ENCODE data around the gene NAV1. TPM values are rescaled to one million over a fixed set of nuclear protein-coding genes. Genes with fewer than 3 reads are reported as not detected.

Gene NAV1
- total and polyA plus RNA-seq, 2 experiments from 2014 or later, result 75.6 to 79.0 TPM

DNA sequence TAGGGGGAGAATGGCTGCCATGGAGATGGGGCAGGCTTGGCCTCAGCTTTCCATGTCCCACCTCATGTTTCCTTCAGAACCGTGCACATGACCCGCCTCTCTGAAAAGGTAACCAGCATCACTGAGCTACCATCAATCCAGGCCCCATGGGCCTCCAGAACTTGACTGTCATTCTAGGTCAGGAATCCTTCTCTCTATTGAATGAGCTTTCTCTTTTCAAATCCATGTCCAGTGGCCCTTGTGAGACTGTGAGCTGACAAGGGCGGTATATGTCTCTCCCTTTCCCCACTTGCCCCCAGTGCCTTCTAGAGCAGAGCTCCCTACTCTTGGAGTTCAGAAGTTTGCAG is 36.4 kb upstream of the NAV1 start:
- no peaks in the 10 kb centered on the region for H4K20me1 ChIP-seq (ENCODE audit: insufficient read depth)

DNA sequence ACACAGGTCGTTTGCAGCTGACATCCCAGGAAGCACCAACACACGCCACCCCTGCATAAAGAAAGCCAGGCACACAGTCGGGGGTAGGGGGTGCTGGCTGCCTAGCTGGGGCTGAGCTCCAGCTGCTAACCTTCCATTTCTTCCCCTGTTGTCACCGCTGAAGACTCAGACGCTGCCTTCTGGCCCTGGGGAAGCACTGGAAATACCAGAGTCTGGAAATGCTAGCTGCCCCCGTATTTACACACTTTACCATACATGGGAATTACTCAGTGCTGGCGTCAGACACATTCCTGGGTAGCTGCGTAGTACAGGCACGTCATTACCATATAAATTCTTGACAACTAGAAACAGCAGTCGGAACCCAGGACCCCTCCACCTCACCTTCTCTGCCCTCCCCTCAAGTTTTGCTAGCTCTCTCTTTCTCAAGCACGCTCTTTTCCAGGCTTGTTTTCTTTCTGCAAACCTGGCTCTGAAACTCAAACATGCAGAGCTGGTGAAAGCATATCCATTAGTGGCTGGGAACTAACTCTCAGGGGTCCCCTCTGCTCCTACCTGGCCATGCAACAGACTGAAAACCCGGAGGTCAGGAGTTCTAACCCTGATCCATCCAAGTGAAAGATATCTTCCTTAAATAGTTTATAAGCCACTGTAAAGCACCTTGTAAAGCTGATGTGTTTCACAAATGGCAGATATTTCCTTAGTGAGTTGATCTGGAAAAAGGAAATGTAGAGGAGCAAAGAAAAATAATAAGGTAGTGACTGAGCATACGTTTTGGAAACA is 35.3 kb upstream of the NAV1 start:
- in situ Hi-C loops (cut with MboI), result no loop called here
- H3K27ac ChIP-seq, result peak overlapping the region; percentile 97
- peaks cover 63% of the 10 kb centered on the region for H3K4me1 ChIP-seq (ENCODE audit: insufficient read depth)
- no peaks in the 10 kb centered on the region for H3K36me3 ChIP-seq (ENCODE audit: low read depth)
- DNase-seq, result peak; percentile 97
- peaks cover 88% of the 10 kb centered on the region for H3K79me2 ChIP-seq (ENCODE audit: insufficient read depth)
- H3K9ac ChIP-seq, result peak overlapping the region; percentile 93
- H3K4me2 ChIP-seq (ENCODE audit: unreplicated experiment), result peak overlapping the region; percentile 100
- H3K9me3 ChIP-seq (ENCODE audit: low read depth), result no peaks in the 10 kb centered on the region
- peaks cover 59% of the 10 kb centered on the region for H3F3A ChIP-seq (ENCODE audit: insufficient read depth)
- no peaks in the 10 kb centered on the region for H3K27me3 ChIP-seq (replicated peaks; ENCODE audit: insufficient read depth)
- no peaks in the 10 kb centered on the region for H3K9me2 ChIP-seq (ENCODE audit: insufficient read depth)
- peak overlapping the region; percentile 96 for H3K4me3 ChIP-seq
- H4K20me1 ChIP-seq (ENCODE audit: insufficient read depth), result no peaks in the 10 kb centered on the region
- H2AFZ ChIP-seq, result no peak overlapping the region
- WGBS, 2 experiments (ENCODE audit: low coverage in 1 of 2, low lambda C conversion rate in 2 of 2, missing lambda C conversion rate in 2 of 2), result 20 to 25% methylated on average over 13 of the region's 13 CpGs
- no peak for TF ChIP-seq EZH2 (IDR thresholded peaks at IDR 0.05; ENCODE audit: insufficient read depth, poor library complexity, severe bottlenecking)
- no peak for TF ChIP-seq EZH2phosphoT487 (IDR thresholded peaks at IDR 0.05; ENCODE audit: insufficient read depth, low read depth)

More for the DNA sequence above, 36.4 kb upstream of the NAV1 start:
- Histone ChIP-seq H3K9me2 (ENCODE audit: insufficient read depth) (no peaks in the 10 kb centered on the region), H3K4me2 (ENCODE audit: unreplicated experiment) (peak overlapping the region; percentile 100), H3K4me1 (ENCODE audit: insufficient read depth) (peaks cover 58% of the 10 kb centered on the region), H3K9ac (peak overlapping the region; percentile 93), H2AFZ (no peak overlapping the region), H3K27ac (peak overlapping the region; percentile 97), H3F3A (ENCODE audit: insufficient read depth) (peaks cover 52% of the 10 kb centered on the region), H3K4me3 (no peak overlapping the region), H3K9me3 (ENCODE audit: low read depth) (no peaks in the 10 kb centered on the region), H3K36me3 (ENCODE audit: low read depth) (peaks cover 5% of the 10 kb centered on the region; the same call in 1 of the 2 replicates), H3K79me2 (ENCODE audit: insufficient read depth) (peaks cover 97% of the 10 kb centered on the region), H3K27me3 (replicated peaks; ENCODE audit: insufficient read depth) (no peaks in the 10 kb centered on the region)
- peak; percentile 0 for DNase-seq
- in situ Hi-C loops (cut with MboI), result no loop called here
- TF ChIP-seq EZH2phosphoT487 (IDR thresholded peaks at IDR 0.05; ENCODE audit: insufficient read depth, low read depth) (no peak), EZH2 (IDR thresholded peaks at IDR 0.05; ENCODE audit: insufficient read depth, poor library complexity, severe bottlenecking) (no peak)
- 84 to 89% methylated on average over 3 of the region's 3 CpGs for WGBS, 2 experiments (ENCODE audit: low coverage in 1 of 2, low lambda C conversion rate in 2 of 2, missing lambda C conversion rate in 2 of 2)

DNA sequence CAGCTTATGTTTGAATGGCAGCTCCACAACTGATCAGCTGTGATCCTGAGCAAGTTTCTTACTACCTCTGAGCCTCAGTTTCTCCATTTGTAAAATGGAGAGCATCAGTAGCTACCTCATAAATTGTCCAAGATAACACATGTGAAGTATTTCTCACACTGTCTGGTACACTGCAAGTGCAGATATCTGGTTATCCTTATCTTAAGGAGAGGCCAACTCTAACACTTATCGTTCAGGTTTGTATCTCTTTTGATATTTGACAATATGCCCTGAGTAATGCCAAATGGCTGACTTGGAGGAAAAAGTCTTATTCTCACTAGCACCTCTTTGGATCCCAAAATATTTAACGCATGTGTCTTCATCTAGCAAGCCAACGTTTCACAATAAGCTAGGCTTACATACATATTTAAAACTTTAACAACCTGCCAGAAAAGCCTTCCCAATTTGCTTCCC is 34.7 kb upstream of the NAV1 start:
- H4K20me1 ChIP-seq (ENCODE audit: insufficient read depth), result no peaks in the 10 kb centered on the region
- H3K36me3 ChIP-seq (ENCODE audit: low read depth), result no peaks in the 10 kb centered on the region
- no peak overlapping the region for H2AFZ ChIP-seq
- peak; percentile 60 for DNase-seq
- TF ChIP-seq EZH2phosphoT487 (IDR thresholded peaks at IDR 0.05; ENCODE audit: insufficient read depth, low read depth) (no peak), EZH2 (IDR thresholded peaks at IDR 0.05; ENCODE audit: insufficient read depth, poor library complexity, severe bottlenecking) (no peak)
- WGBS, 2 experiments (ENCODE audit: low coverage in 1 of 2, low lambda C conversion rate in 2 of 2, missing lambda C conversion rate in 2 of 2), result 62 to 64% methylated on average over 3 of the region's 3 CpGs
- peak overlapping the region; percentile 97 for H3K27ac ChIP-seq
- H3K9ac ChIP-seq, result peak overlapping the region; percentile 93
- in situ Hi-C loops (cut with MboI), result no loop called here
- H3K27me3 ChIP-seq (replicated peaks; ENCODE audit: insufficient read depth), result no peaks in the 10 kb centered on the region
- peaks cover 82% of the 10 kb centered on the region for H3K79me2 ChIP-seq (ENCODE audit: insufficient read depth)
- no peaks in the 10 kb centered on the region for H3K9me2 ChIP-seq (ENCODE audit: insufficient read depth)
- H3F3A ChIP-seq (ENCODE audit: insufficient read depth), result peaks cover 66% of the 10 kb centered on the region
- no peaks in the 10 kb centered on the region for H3K9me3 ChIP-seq (ENCODE audit: low read depth)
- peak overlapping the region; percentile 100 for H3K4me2 ChIP-seq (ENCODE audit: unreplicated experiment)
- peak overlapping the region; percentile 96 for H3K4me3 ChIP-seq
- peaks cover 66% of the 10 kb centered on the region for H3K4me1 ChIP-seq (ENCODE audit: insufficient read depth)

DNA sequence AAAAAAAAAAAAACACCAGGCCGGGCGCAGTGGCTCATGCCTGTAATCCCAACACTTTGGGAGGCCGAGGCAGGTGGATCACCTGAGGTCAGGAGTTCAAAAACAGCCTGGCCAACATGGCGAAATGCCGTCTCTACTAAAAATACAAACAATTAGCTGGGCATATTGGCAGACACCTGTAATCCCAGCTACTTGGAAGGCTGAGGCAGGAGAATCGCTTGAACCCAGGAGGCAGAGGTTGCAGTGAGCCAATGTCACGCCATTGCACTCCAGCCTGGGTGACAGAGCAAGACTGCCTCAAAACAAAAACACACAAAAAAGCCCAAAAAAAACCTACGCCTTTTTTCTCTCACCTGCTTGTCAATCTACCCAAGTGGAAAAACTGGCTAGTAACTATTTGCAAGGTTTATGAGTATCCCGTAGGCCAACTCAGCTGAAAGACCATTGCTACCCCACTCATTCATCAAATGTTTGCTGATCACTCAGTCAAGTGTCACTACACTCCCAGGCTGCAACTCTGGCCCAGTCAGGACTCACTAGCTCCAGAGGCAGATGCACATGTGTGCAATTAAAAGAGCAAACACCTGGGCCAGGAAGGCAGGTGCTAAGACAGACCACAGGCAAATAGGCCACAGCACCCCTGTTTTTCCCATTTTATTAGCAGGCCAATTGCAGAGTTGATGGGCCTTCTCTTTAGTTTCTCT is 34.0 kb upstream of the NAV1 start:
- Histone ChIP-seq H3K4me1 (ENCODE audit: insufficient read depth) (peaks cover 65% of the 10 kb centered on the region), H3K4me2 (ENCODE audit: unreplicated experiment) (peak overlapping the region; percentile 100), H3K27ac (peak overlapping the region; percentile 97), H3K4me3 (peak overlapping the region; percentile 96), H3K36me3 (ENCODE audit: low read depth) (no peaks in the 10 kb centered on the region), H3K9me3 (ENCODE audit: low read depth) (no peaks in the 10 kb centered on the region), H3K79me2 (ENCODE audit: insufficient read depth) (peaks cover 74% of the 10 kb centered on the region), H3K27me3 (replicated peaks; ENCODE audit: insufficient read depth) (no peaks in the 10 kb centered on the region), H2AFZ (no peak overlapping the region), H3K9ac (peak overlapping the region; percentile 93), H3F3A (ENCODE audit: insufficient read depth) (peaks cover 71% of the 10 kb centered on the region), H4K20me1 (ENCODE audit: insufficient read depth) (no peaks in the 10 kb centered on the region), H3K9me2 (ENCODE audit: insufficient read depth) (no peaks in the 10 kb centered on the region)
- no peak for DNase-seq
- WGBS, 2 experiments (ENCODE audit: low coverage in 1 of 2, low lambda C conversion rate in 2 of 2, missing lambda C conversion rate in 2 of 2), result 89 to 92% methylated on average over 9 of the region's 9 CpGs
- in situ Hi-C loops (cut with MboI), result no loop called here
- TF ChIP-seq EZH2 (IDR thresholded peaks at IDR 0.05; ENCODE audit: insufficient read depth, poor library complexity, severe bottlenecking) (no peak), EZH2phosphoT487 (IDR thresholded peaks at IDR 0.05; ENCODE audit: insufficient read depth, low read depth) (no peak)
